PC-3 (cell line): ENCODE measurements around the gene GABRB2. TPM values are rescaled to one million over a fixed set of nuclear protein-coding genes. Genes with fewer than 3 reads are reported as not detected.

Source experiments
- ATAC-seq: fragments of 200-7000 bp; cut with Tn5 transposase; 2 replicates; pipeline ENCODE4 v1.9.1; 2020; ENCODE audit warnings: mild to moderate bottlenecking, moderate library complexity
- BruUV-seq: library from RNA; stranded (reverse); fragments of 400-500 nt; replicated peaks from 2 replicates; lab custom pipeline; 2021; lab: Mats Ljungman, UMichigan
- CTCF ChIA-PET: fragments of 300-600 bp; sonication (Branson Sonifier 250); formaldehyde crosslinking; loops from one replicate; lab custom pipeline; 2022; ENCODE audit warnings: antibody characterized with exemption; lab: Charles Lee
- POLR2A ChIA-PET: fragments of 300-600 bp; sonication (Branson Sonifier 250); formaldehyde crosslinking; loops from one replicate; lab custom pipeline; 2022; ENCODE audit warnings: antibody characterized with exemption; ENCODE audit not compliant: unreplicated experiment; lab: Charles Lee
- DNase-seq: peaks from one replicate; pipeline ENCODE4 v3.0.0-alpha.2; 2015
- H2AFZ ChIP-seq: fragments of 300-600 bp; sonication (generic); 2 replicates; pipeline ENCODE4 v1.6.0; 2016; ENCODE audit warnings: antibody characterized with exemption, low read length
- H3F3A ChIP-seq: fragments of 300-600 bp; sonication (generic); one replicate; pipeline ENCODE4 v1.6.0; 2017; ENCODE audit warnings: antibody characterized with exemption, low read length, control low read depth, mild to moderate bottlenecking; ENCODE audit not compliant: unreplicated experiment
- H3K27ac ChIP-seq: fragments of 300-600 bp; sonication (generic); 2 replicates; pipeline ENCODE4 v1.5.1; 2016; ENCODE audit warnings: mild to moderate bottlenecking, low read length
- H3K27me3 ChIP-seq: fragments of 300-600 bp; sonication (generic); 2 replicates; pipeline ENCODE4 v1.6.1; 2016; ENCODE audit warnings: low read length, mixed read lengths
- H3K36me3 ChIP-seq: fragments of 300-600 bp; sonication (generic); 2 replicates; pipeline ENCODE4 v1.6.1; 2016; ENCODE audit warnings: low read depth, mixed run types, low read length, mixed read lengths
- H3K4me1 ChIP-seq: fragments of 300-600 bp; sonication (generic); 2 replicates; pipeline ENCODE4 v1.5.1; 2016; ENCODE audit warnings: low read length; ENCODE audit not compliant: insufficient read depth
- H3K4me2 ChIP-seq: fragments of 300-600 bp; sonication (generic); 2 replicates; pipeline ENCODE4 v1.6.0; 2016; ENCODE audit warnings: low read length
- H3K4me3 ChIP-seq: fragments of 300-600 bp; sonication (generic); 2 replicates; pipeline ENCODE4 v1.5.1; 2016; ENCODE audit warnings: mild to moderate bottlenecking, low read length, mixed read lengths
- H3K79me2 ChIP-seq: fragments of 300-600 bp; sonication (generic); 2 replicates; pipeline ENCODE4 v1.6.1; 2017; ENCODE audit warnings: low read length, mixed read lengths
- H3K9ac ChIP-seq: fragments of 300-600 bp; sonication (generic); 2 replicates; pipeline ENCODE4 v1.6.0; 2016; ENCODE audit warnings: mild to moderate bottlenecking, low read length
- H3K9me2 ChIP-seq: fragments of 300-600 bp; sonication (generic); replicated peaks from 2 replicates; pipeline ENCODE4 v1.6.1; 2016; ENCODE audit warnings: mixed run types, low read length, mixed read lengths
- H3K9me3 ChIP-seq: fragments of 300-600 bp; sonication (generic); 2 replicates; pipeline ENCODE4 v1.6.1; 2016; ENCODE audit warnings: low read length, mixed read lengths
- H4K20me1 ChIP-seq: fragments of 300-600 bp; sonication (generic); 2 replicates; pipeline ENCODE4 v1.6.1; 2016; ENCODE audit warnings: low read length, mixed read lengths
- CTCF ChIP-seq: fragments of 300-600 bp; sonication (generic); conservative IDR thresholded peaks from 2 replicates; pipeline ENCODE4 v1.5.1; 2017; ENCODE audit warnings: antibody characterized with exemption, low read depth, mild to moderate bottlenecking, low read length
- EZH2 ChIP-seq: fragments of 300-600 bp; sonication (generic); IDR thresholded peaks from one replicate; pipeline ENCODE4 v1.6.1; 2017; ENCODE audit warnings: antibody characterized with exemption, mild to moderate bottlenecking, low read length; ENCODE audit not compliant: unreplicated experiment
- EZH2phosphoT487 ChIP-seq: fragments of 300-600 bp; sonication (generic); IDR thresholded peaks from 2 replicates; pipeline ENCODE4 v1.6.1; 2018; ENCODE audit warnings: mild to moderate bottlenecking, antibody characterized with exemption, low read length, borderline replicate concordance
- intact Hi-C: fragments of 100-400 bp; cut with micrococcal nuclease; formaldehyde crosslinking; loops from 2 replicates; pipeline ENCODE4 v1.9.0; 2023
- total RNA-seq: library from RNA; depleted of rRNA; stranded (reverse); fragments of >200 nt; gene quantifications from 2 replicates; pipeline ENCODE4 v1.2.3, GENCODE V29; 2014

The GABRB2 gene
- total RNA-seq, 1 experiment from 2014 or later, result not detected

GRCh38 chr5:161572914-161573313 lies 26.4 kb upstream of the GABRB2 start:
- no peak overlapping the region for H3K27ac ChIP-seq
- no peak overlapping the region for H3K4me3 ChIP-seq
- no peaks in the 10 kb centered on the region for H3K79me2 ChIP-seq
- H3K27me3 ChIP-seq, result no peaks in the 10 kb centered on the region
- H3K4me2 ChIP-seq, result no peak overlapping the region
- H4K20me1 ChIP-seq, result no peaks in the 10 kb centered on the region
- intact Hi-C loops, result no loop called here
- no peak for ATAC-seq
- H3K9ac ChIP-seq, result no peak overlapping the region
- ChIA-PET CTCF (no interaction called here), POLR2A (no interaction called here)
- DNase-seq, result no peak
- TF ChIP-seq CTCF (no peak), EZH2phosphoT487 (no peak)
- H3K9me3 ChIP-seq, result peaks cover 14% of the 10 kb centered on the region; the same call in 1 of the 2 replicates
- no peaks in the 10 kb centered on the region for H3K4me1 ChIP-seq
- H3K9me2 ChIP-seq, result no peaks in the 10 kb centered on the region
- no peak overlapping the region for H2AFZ ChIP-seq
- H3F3A ChIP-seq, result no peaks in the 10 kb centered on the region
- H3K36me3 ChIP-seq, result no peaks in the 10 kb centered on the region
- no TSS peak for BruUV-seq

GRCh38 chr5:161566081-161566480 lies 19.6 kb upstream of the GABRB2 start:
- intact Hi-C loops, result no loop called here
- POLR2A ChIA-PET, result no interaction called here

GRCh38 chr5:161562446-161562845 lies 15.9 kb upstream of the GABRB2 start:
- Histone ChIP-seq H3K9me2 (no peaks in the 10 kb centered on the region), H3K9me3 (peaks cover 7% of the 10 kb centered on the region), H3K27ac (no peak overlapping the region), H3K9ac (no peak overlapping the region), H3K4me3 (no peak overlapping the region), H2AFZ (no peak overlapping the region), H3K4me1 (no peaks in the 10 kb centered on the region), H3K4me2 (no peak overlapping the region), H3K27me3 (no peaks in the 10 kb centered on the region), H4K20me1 (no peaks in the 10 kb centered on the region), H3K79me2 (no peaks in the 10 kb centered on the region), H3K36me3 (no peaks in the 10 kb centered on the region), H3F3A (no peaks in the 10 kb centered on the region)
- no TSS peak for BruUV-seq
- ATAC-seq, result no peak
- ChIA-PET CTCF (no interaction called here), POLR2A (no interaction called here)
- DNase-seq, result no peak
- no peak for TF ChIP-seq EZH2phosphoT487
- TF ChIP-seq CTCF, result no peak
- no peak for TF ChIP-seq EZH2
- intact Hi-C loops, result no loop called here

More at GRCh38 chr5:161566081-161566480, 19.6 kb upstream of the GABRB2 start:
- no peaks in the 10 kb centered on the region for H3K4me1 ChIP-seq
- no peak for ATAC-seq
- H3K9me3 ChIP-seq, result peaks cover 10% of the 10 kb centered on the region; the same call in 1 of the 2 replicates
- no peak overlapping the region for H2AFZ ChIP-seq
- H3K79me2 ChIP-seq, result no peaks in the 10 kb centered on the region
- H3K27ac ChIP-seq, result no peak overlapping the region
- H3K9ac ChIP-seq, result no peak overlapping the region
- no peak overlapping the region for H3K4me3 ChIP-seq
- CTCF ChIA-PET, result no interaction called here
- no peaks in the 10 kb centered on the region for H3K9me2 ChIP-seq
- DNase-seq, result no peak
- no peak overlapping the region for H3K4me2 ChIP-seq
- H3F3A ChIP-seq, result no peaks in the 10 kb centered on the region
- no peaks in the 10 kb centered on the region for H3K36me3 ChIP-seq
- no peaks in the 10 kb centered on the region for H4K20me1 ChIP-seq
- no peak for TF ChIP-seq EZH2phosphoT487
- TF ChIP-seq EZH2, result no peak
- no peak for TF ChIP-seq CTCF
- H3K27me3 ChIP-seq, result no peaks in the 10 kb centered on the region
- BruUV-seq, result no TSS peak
